ENCODE measurements around the gene DNM2.

DNA sequence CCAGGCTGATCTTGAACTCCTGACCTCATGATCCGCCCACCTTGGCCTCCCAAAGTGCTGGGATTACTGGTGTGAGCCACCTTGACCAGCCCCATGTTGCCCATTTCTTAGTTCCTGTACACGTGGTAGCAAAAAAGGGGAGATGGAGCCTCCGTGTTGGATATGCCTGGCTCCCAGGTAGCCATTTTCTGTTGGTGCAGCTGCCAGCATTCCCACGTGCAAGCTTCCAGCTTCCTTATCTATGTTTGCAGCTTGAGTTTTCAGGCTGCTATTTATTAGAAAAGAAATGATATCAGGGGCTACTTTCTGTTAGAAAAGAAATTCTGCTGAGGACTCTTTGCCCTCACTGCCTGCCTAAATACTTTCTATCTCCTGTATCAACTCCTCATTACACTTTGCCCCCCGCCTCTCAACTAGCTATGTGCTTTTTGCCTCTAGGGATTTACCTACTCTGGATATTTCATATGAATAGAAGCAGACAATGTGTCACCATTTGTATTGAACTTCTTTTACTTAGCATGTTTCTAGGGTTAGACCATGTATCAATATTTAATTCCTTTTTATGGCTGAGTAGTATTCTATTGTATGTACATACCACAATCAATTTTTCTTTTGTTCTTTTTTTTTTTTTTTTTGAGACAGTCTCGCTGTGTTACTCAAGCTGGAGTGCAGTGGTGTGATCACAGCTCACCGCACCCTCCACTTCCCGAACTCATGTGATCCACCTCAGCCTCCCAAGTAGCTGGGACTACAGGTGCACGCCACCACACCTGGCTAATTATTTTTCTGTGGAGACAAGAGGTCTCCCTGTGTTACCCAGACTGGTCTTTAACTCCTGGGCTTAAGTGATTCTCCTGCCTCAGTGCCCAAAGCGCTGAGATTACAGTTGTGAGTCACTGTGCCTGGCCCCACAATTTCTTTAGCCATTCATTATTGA lies 121.5 kb downstream of the DNM2 start:
- no peak for TF ChIP-seq ARNT (IDR thresholded peaks at IDR 0.05)
- TF ChIP-seq, protein P1, sequence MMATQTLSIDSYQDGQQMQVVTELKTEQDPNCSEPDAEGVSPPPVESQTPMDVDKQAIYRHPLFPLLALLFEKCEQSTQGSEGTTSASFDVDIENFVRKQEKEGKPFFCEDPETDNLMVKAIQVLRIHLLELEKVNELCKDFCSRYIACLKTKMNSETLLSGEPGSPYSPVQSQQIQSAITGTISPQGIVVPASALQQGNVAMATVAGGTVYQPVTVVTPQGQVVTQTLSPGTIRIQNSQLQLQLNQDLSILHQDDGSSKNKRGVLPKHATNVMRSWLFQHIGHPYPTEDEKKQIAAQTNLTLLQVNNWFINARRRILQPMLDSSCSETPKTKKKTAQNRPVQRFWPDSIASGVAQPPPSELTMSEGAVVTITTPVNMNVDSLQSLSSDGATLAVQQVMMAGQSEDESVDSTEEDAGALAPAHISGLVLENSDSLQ (IDR thresholded peaks at IDR 0.05) = no peak
- no peak for TF ChIP-seq BHLHE40 (IDR thresholded peaks at IDR 0.05; ENCODE audit: borderline replicate concordance)
- no peak for TF ChIP-seq HDGF (IDR thresholded peaks at IDR 0.05; ENCODE audit: borderline replicate concordance)
- TF ChIP-seq LEF1 (IDR thresholded peaks at IDR 0.05; ENCODE audit: borderline replicate concordance) = no peak
- no peak for TF ChIP-seq TARDBP (IDR thresholded peaks at IDR 0.05)
- no peak for TF ChIP-seq SP1 (IDR thresholded peaks at IDR 0.05)
- TF ChIP-seq ELF4 (IDR thresholded peaks at IDR 0.05) = no peak
- TF ChIP-seq SUZ12 (IDR thresholded peaks at IDR 0.05) = no peak
- TF ChIP-seq CTBP1 (IDR thresholded peaks at IDR 0.05; ENCODE audit: borderline replicate concordance) = no peak
- no peak for TF ChIP-seq FOXM1 (IDR thresholded peaks at IDR 0.05; ENCODE audit: borderline replicate concordance)

All from HEK293T (cell line).